ENCODE measurements around the gene ZCCHC9.

GRCh38 chr5:81334304-81335061, 33.1 kb downstream of the ZCCHC9 start:
- TF ChIP-seq CTCF (conservative IDR thresholded peaks at IDR 0.05 in 1 of 2, IDR thresholded peaks at IDR 0.05 in 1 of 2; ENCODE audit: low read depth in 1 of 2, low read length in 2 of 2) (no peak), EZH2 (IDR thresholded peaks at IDR 0.05; ENCODE audit: low read length, missing control alignments) (no peak)
